Caki2 (cell line): ENCODE results near the gene RHEX. TPM values are rescaled to one million over a fixed set of nuclear protein-coding genes. Genes with fewer than 3 reads are reported as not detected.
A peak's percentile ranks its signal among the peaks of the same experiment; 100 is the strongest.

Experiments
- DNase-seq: peaks from one replicate; pipeline ENCODE4 v3.0.0-alpha.2; 2015; ENCODE audit warnings: low read depth
- in situ Hi-C: cut with HindIII; loops from 2 replicates; pipeline ENCODE4 v1.10.0; 2016; ENCODE audit warnings: low sequenced_read_pairs, low pct_unique_long_range_greater_than_20kb, mixed read lengths
- total RNA-seq: library from RNA; depleted of rRNA; stranded (reverse); fragments of >200 nt; shearing (Covaris generic); gene quantifications from 2 replicates; pipeline ENCODE4 v1.2.3, GENCODE V29; 2014; ENCODE audit warnings: low replicate concordance

The RHEX gene
- total RNA-seq, 1 experiment from 2014 or later, result 0.14 TPM

GRCh38 chr1:206106328-206107167 lies 53.6 kb downstream of the RHEX start:
- in situ Hi-C loops, result no loop called here
- DNase-seq, result peak; percentile 59

DNA sequence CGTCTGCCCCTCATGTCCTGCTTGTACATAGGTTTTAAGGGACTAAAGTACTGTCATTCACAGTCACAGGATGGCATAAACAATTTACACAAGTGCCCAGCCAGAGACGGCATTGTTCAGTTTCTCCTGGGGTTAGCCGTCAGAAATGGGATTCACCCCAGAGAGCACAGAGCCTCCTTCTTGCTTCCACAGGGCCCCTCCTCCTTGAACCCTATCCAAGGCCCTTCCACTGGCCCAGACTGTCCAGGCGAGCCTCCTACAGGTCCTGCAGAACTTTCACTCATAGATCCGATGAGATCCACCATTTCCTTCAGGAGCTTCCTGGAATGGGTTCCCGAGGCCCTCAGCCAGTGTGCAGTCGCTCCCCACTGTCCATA lies 54.2 kb downstream of the RHEX start:
- DNase-seq, result no peak
- in situ Hi-C loops, result no loop called here

DNA sequence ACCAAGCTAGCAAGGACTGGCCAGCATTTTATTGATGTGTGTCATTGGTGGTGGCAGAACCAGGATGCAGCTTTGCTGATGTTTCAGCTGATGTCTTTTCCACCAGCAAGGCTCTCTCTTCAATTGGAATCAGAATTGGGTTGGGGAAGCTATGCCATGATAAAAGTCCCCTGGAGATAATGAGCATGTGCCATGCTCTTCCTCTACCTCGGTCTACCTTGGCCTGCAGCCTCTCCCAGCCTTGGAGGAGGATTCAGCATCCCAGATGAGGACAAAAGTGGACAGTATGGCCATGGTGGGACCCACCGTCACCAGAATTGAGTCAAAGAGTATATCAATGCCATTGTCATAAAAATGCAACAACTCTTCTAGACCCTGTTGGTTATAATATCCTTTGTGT lies 55.7 kb downstream of the RHEX start:
- in situ Hi-C loops, result no loop called here
- DNase-seq, result no peak

GRCh38 chr1:206109718-206110117 lies 56.7 kb downstream of the RHEX start:
- no peak for DNase-seq
- in situ Hi-C loops, result no loop called here

GRCh38 chr1:206110161-206110560 lies 57.2 kb downstream of the RHEX start:
- in situ Hi-C loops, result no loop called here
- DNase-seq, result no peak

GRCh38 chr1:206110820-206111219 lies 57.8 kb downstream of the RHEX start:
- no peak for DNase-seq
- in situ Hi-C loops, result no loop called here

GRCh38 chr1:206111271-206111927 lies 58.4 kb downstream of the RHEX start:
- no peak for DNase-seq
- in situ Hi-C loops, result no loop called here

GRCh38 chr1:206112600-206113301 lies 59.8 kb downstream of the RHEX start:
- no peak for DNase-seq
- in situ Hi-C loops, result no loop called here

GRCh38 chr1:206114692-206115640 lies 62.0 kb downstream of the RHEX start:
- no peak for DNase-seq
- in situ Hi-C loops, result no loop called here

DNA sequence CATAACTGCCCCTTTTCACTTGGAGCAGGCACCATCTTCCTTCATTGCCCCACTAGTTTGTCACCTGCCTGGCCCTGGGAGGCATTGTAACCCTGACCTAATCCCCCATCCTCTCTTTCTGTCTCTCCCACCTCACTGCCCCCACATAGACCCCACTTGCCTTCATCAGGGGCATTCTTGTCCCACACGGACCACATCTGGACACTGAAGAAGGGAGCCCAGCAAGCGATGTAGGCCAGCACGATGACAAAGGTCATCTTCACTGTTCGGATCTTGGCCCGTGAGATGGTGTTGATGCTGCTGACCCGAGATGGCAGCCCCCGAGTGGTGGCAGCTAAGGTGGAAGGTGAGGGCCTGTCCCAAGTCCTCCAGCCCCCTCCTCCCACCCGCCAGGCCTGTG lies 62.8 kb downstream of the RHEX start:
- DNase-seq, result no peak
- in situ Hi-C loops, result no loop called here

- no peak for DNase-seq
- in situ Hi-C loops, result no loop called here
Measured at GRCh38 chr1:206116191-206116872, 63.4 kb downstream of the RHEX start.

DNA sequence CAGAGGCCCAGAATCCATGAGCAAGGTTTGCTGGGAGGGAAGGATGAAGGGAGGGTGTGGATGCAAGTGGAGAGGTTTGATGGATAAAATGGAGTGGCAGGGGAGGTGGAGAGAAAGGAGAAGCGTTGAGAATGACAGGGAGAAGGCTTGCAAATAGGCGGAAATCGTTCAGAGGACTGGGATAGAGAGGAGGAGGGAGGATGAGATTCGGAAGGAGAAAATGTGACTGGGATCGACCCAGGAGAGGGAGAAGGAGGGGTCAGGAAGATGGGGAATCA lies 63.8 kb downstream of the RHEX start:
- in situ Hi-C loops, result no loop called here
- DNase-seq, result no peak

DNA sequence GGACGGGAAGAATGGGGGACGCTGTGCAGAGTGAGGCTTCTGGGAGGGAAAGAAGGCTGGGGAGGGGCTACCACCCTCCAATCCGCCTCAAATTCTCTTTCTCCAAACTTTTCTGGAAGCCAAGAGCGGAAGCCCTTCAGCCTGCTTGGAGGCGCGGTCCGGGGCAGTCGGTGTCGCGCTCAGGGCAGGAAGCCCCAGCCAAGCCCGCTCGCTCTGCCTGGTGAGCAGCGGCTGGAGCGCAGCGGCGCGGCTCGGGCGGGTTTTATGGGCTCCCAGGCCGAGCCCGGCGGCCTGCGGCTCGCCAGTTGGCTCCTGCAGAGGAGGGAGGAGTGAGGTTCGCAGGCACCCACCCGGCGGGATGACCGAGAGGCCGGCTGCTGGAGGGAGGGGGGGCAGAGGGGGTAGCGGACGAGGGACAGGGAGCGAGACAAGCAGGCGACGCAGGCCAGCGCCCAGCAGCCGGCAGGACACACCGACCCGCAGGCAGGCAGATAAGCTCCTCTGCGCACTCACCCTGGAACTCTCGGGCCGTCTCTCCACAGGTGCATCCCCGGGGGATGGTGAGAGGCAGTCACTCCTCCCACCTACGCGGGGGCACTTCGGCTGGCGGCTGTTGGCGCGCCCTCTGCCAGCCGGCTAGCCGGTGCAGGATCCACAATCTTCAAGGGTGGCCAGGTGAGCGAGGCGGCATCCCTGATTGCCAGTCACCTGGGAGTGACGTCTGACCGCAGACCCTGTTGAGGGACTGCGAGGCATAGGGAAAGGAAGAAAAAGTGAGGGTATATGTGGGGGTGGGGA lies 64.4 kb downstream of the RHEX start, which contains the start of gene AVPR1B:
TSS of gene AVPR1B (minus strand) at position 238 of the 798 bp plus-strand sequence. CDS start 498 bp downstream, outside the sequence.
- in situ Hi-C loops, result no loop called here
- no peak for DNase-seq

DNA sequence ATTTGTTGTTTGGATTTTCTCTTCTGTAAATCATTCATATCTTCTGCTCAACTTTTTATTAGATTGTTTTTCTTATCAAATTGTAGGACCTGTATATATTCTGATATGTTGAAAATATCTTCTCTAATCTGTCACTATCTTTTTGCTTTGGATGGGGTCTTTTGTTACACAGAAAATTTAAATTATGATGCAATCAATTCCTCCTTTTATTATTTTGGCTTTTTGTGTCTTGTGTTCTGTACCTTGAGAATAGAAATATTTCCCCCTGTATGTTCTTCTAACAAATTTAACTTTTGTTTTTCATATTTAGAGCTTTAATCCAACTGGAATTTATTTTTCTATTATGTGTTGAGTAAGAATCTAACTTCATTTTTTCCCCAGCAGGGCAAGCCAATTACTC lies 67.4 kb downstream of the RHEX start:
- in situ Hi-C loops, result no loop called here
- no peak for DNase-seq

GRCh38 chr1:206121269-206121668 lies 68.3 kb downstream of the RHEX start:
- in situ Hi-C loops, result no loop called here
- DNase-seq, result no peak

DNA sequence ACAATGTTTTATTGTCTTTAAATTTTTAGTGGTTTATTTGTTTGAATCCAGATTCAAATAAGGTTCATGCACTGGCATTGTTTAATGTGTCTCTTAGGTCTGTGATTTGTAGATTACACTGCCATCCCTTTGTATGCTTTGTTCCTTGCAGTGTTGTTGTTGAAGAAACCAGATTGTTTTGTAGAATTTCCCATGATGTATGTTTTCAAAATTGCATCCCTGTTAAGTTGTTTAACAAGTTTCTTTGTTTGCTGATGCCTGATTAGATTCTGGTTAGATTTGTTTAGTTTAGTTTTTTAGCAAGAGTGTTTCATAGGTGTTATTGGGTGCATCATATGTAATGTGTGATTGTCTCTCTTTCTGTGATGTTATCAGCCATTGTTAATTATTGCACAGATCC lies 69.7 kb downstream of the RHEX start:
- DNase-seq, result no peak
- in situ Hi-C loops, result no loop called here

GRCh38 chr1:206125346-206125745 lies 72.4 kb downstream of the RHEX start:
- in situ Hi-C loops, result no loop called here

More at GRCh38 chr1:206125346-206125745, 72.4 kb downstream of the RHEX start:
- no peak for DNase-seq
